H9 (cell line): Measurements from ENCODE around the gene CDH4. TPM values are rescaled to one million over a fixed set of nuclear protein-coding genes. Genes with fewer than 3 reads are reported as not detected.

Source experiments
- DNase-seq: peaks from one replicate; pipeline ENCODE4 v3.0.0-alpha.2; 2017
- H2AFZ ChIP-seq: one replicate; pipeline ENCODE4 v1.6.1; 2013; ENCODE audit warnings: mild to moderate bottlenecking, low read length, control low read depth, moderate library complexity
- H2AK5ac ChIP-seq: 2 replicates; pipeline ENCODE4 v1.6.1; 2013; ENCODE audit warnings: low read length, control low read depth, mixed read lengths; ENCODE audit not compliant: insufficient read length
- H2BK120ac ChIP-seq: one replicate; pipeline ENCODE4 v1.6.1; 2013; ENCODE audit warnings: low read depth, mild to moderate bottlenecking, low read length, control low read depth, inconsistent platforms; ENCODE audit not compliant: poor library complexity, severe bottlenecking
- H2BK12ac ChIP-seq: 2 replicates; pipeline ENCODE4 v1.6.1; 2013; ENCODE audit warnings: low read length, control low read depth, mixed read lengths, low read depth; ENCODE audit not compliant: insufficient read length
- H2BK15ac ChIP-seq: 2 replicates; pipeline ENCODE4 v1.6.1; 2013; ENCODE audit warnings: low read depth, low read length, control low read depth
- H2BK20ac ChIP-seq: one replicate; pipeline ENCODE4 v1.6.1; 2013; ENCODE audit warnings: low read depth, mild to moderate bottlenecking, low read length, control low read depth, inconsistent platforms; ENCODE audit not compliant: poor library complexity, severe bottlenecking
- H2BK5ac ChIP-seq: 2 replicates; pipeline ENCODE4 v1.6.1; 2013; ENCODE audit warnings: low read length, control low read depth, mixed read lengths; ENCODE audit not compliant: insufficient read length
- H3K14ac ChIP-seq: 2 replicates; pipeline ENCODE4 v1.6.1; 2013; ENCODE audit warnings: low read length, control low read depth; ENCODE audit not compliant: insufficient read depth
- H3K18ac ChIP-seq: 2 replicates; pipeline ENCODE4 v1.6.1; 2013; ENCODE audit warnings: low read depth, mild to moderate bottlenecking, mixed read lengths, low read length, control low read depth; ENCODE audit not compliant: insufficient read length
- H3K23ac ChIP-seq: 2 replicates; pipeline ENCODE4 v1.6.1; 2013; ENCODE audit warnings: low read length, control low read depth, mixed read lengths, low read depth; ENCODE audit not compliant: insufficient read length
- H3K23me2 ChIP-seq: 2 replicates; pipeline ENCODE4 v1.6.1; 2013; ENCODE audit warnings: low read depth, mild to moderate bottlenecking, mixed read lengths, low read length, control low read depth; ENCODE audit not compliant: insufficient read length, poor library complexity, severe bottlenecking
- H3K27ac ChIP-seq: 2 replicates; pipeline ENCODE4 v1.5.1; 2013; ENCODE audit warnings: low read length, control low read depth, mixed read lengths, low read depth; ENCODE audit not compliant: insufficient read length
- H3K27me3 ChIP-seq: 2 replicates; pipeline ENCODE4 v1.6.1; 2013; ENCODE audit warnings: low read length, control low read depth, inconsistent platforms; ENCODE audit not compliant: insufficient read depth
- H3K4ac ChIP-seq: 2 replicates; pipeline ENCODE4 v1.6.1; 2013; ENCODE audit warnings: low read depth, mild to moderate bottlenecking, control low read depth, inconsistent platforms, low read length, moderate library complexity
- H3K4me1 ChIP-seq: 2 replicates; pipeline ENCODE4 v1.6.1; 2013; ENCODE audit warnings: low read length, control low read depth, inconsistent platforms; ENCODE audit not compliant: insufficient read depth
- H3K4me2 ChIP-seq: 2 replicates; pipeline ENCODE4 v1.6.1; 2013; ENCODE audit warnings: low read length, control low read depth, mixed read lengths; ENCODE audit not compliant: insufficient read length, insufficient read depth
- H3K56ac ChIP-seq: 2 replicates; pipeline ENCODE4 v1.6.1; 2013; ENCODE audit warnings: low read depth, mild to moderate bottlenecking, mixed read lengths, low read length, control low read depth; ENCODE audit not compliant: insufficient read length
- H3K79me1 ChIP-seq: 2 replicates; pipeline ENCODE4 v1.6.1; 2013; ENCODE audit warnings: low read depth, mild to moderate bottlenecking, moderate library complexity, low read length, control low read depth, inconsistent platforms; ENCODE audit not compliant: insufficient read depth, poor library complexity, severe bottlenecking
- H3K79me2 ChIP-seq: 2 replicates; pipeline ENCODE4 v1.6.1; 2013; ENCODE audit warnings: low read length, control low read depth, inconsistent platforms; ENCODE audit not compliant: insufficient read depth
- H3K9ac ChIP-seq: 2 replicates; pipeline ENCODE4 v1.6.1; 2013; ENCODE audit warnings: low read length, control low read depth, mixed read lengths; ENCODE audit not compliant: insufficient read length; ENCODE audit errors: extremely low read depth
- H3K9me3 ChIP-seq: one replicate; pipeline ENCODE4 v1.6.1; 2013; ENCODE audit warnings: low read depth, low read length, inconsistent platforms; ENCODE audit not compliant: control insufficient read depth
- H3T11ph ChIP-seq: one replicate; pipeline ENCODE4 v1.6.1; 2013; ENCODE audit warnings: mild to moderate bottlenecking, low read length, control low read depth, inconsistent platforms
- H4K20me1 ChIP-seq: one replicate; pipeline ENCODE4 v1.6.1; 2013; ENCODE audit not compliant: control insufficient read depth, insufficient read length, insufficient read depth
- H4K5ac ChIP-seq: 2 replicates; pipeline ENCODE4 v1.6.1; 2013; ENCODE audit warnings: low read depth, mild to moderate bottlenecking, mixed read lengths, low read length, control low read depth; ENCODE audit not compliant: insufficient read length
- H4K8ac ChIP-seq: replicated peaks from 2 replicates; pipeline ENCODE4 v1.6.1; 2013; ENCODE audit warnings: low read length, control low read depth, mixed read lengths, low read depth; ENCODE audit not compliant: insufficient read length
- H4K91ac ChIP-seq: 2 replicates; pipeline ENCODE4 v1.6.1; 2013; ENCODE audit warnings: low read depth, mild to moderate bottlenecking, moderate library complexity, mixed read lengths, low read length, control low read depth; ENCODE audit not compliant: insufficient read length
- H3K27ac Mint-ChIP-seq, 3 experiments: 2 replicates in 2 of 3; 3 replicates in 1 of 3; pipeline ENCODE4 v1.8.0; 2020 to 2021; ENCODE audit warnings: mixed read lengths in 3 of 3, mild to moderate bottlenecking in 1 of 3, moderate library complexity in 1 of 3
- H3K27me3 Mint-ChIP-seq: 2 replicates; pipeline ENCODE4 v1.8.0; 2021; ENCODE audit warnings: low read depth, mild to moderate bottlenecking, moderate library complexity, mixed read lengths
- H3K36me3 Mint-ChIP-seq, 3 experiments: 2 replicates in 2 of 3; 3 replicates in 1 of 3; pipeline ENCODE4 v1.8.0; 2020 to 2021; ENCODE audit warnings: low read depth in 3 of 3, mixed read lengths in 3 of 3; ENCODE audit not compliant: insufficient read depth in 1 of 3
- H3K4me1 Mint-ChIP-seq, 2 experiments: 2 replicates each; pipeline ENCODE4 v1.8.0; 2020; ENCODE audit warnings: mixed read lengths in 2 of 2
- H3K4me3 Mint-ChIP-seq, 2 experiments: 2 replicates in 1 of 2; 3 replicates in 1 of 2; pipeline ENCODE4 v1.8.0; 2020 to 2021; ENCODE audit warnings: mild to moderate bottlenecking in 2 of 2, mixed read lengths in 2 of 2, moderate library complexity in 1 of 2
- H3K9me3 Mint-ChIP-seq, 2 experiments: 2 replicates in 1 of 2; 3 replicates in 1 of 2; pipeline ENCODE4 v1.8.0; 2020; ENCODE audit warnings: mild to moderate bottlenecking in 2 of 2, mixed read lengths in 2 of 2, moderate library complexity in 1 of 2
- WGBS: extraction: QIAGEN DNeasy Blood & Tissue Kit; methylation state at CpG from one replicate; pipeline ENCODE4 v1.1.7; 2013; ENCODE audit warnings: missing lambda C conversion rate, low lambda C conversion rate, mixed read lengths; ENCODE audit not compliant: insufficient read length; ENCODE audit errors: extremely low coverage; 5-methylcytosine and 5-hydroxymethylcytosine counted together
- total RNA-seq: library from RNA; stranded (reverse); gene quantifications from 2 replicates; pipeline ENCODE4 v1.2.1, GENCODE V29; 2021
- TF ChIP-seq, protein P1 (sequence below): fragments of 200-600 bp; sonication (generic); conservative IDR thresholded peaks from 3 replicates; pipeline ENCODE4 v1.8.0; 2021; ENCODE audit warnings: antibody characterized with exemption, mild to moderate bottlenecking

The CDH4 gene
- total RNA-seq, 1 experiment from 2014 or later = 3.0 TPM

DNA sequence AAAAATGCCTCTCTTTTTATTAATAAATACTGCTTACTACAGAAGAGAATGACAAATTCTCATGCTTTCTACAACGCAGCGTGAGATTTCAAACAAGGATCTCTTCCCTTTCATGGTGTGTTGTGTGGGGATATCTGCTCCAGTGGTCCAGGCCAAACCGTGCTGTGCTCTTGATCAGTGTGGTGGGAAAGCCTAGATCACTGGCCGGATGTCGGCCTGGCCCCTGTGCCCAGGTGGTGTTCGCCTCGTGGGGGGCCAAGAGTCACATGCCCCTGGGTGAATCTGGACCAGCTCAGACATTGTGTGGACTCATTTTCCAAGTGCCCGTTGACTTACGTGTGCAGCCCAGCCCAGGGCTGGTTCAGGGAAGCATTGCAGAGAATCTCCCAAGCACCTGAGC is 4.3 kb downstream of the CDH4 start:
- H3K27ac Mint-ChIP-seq = no peak overlapping the region
- no peak overlapping the region for H2BK20ac ChIP-seq
- no CpG with 5 or more reads among the region's 9 CpGs for WGBS
- peaks cover 4% of the 10 kb centered on the region; the same call in 1 of the 2 replicates for H3K4me1 ChIP-seq
- H2BK120ac ChIP-seq = no peak overlapping the region
- no peaks in the 10 kb centered on the region for H3K9me3 ChIP-seq
- peaks cover 2% of the 10 kb centered on the region for H4K20me1 ChIP-seq
- no peaks in the 10 kb centered on the region for H3K79me1 ChIP-seq
- no peak overlapping the region for H3K14ac ChIP-seq
- H2BK15ac ChIP-seq = no peak overlapping the region
- TF ChIP-seq, protein P1, sequence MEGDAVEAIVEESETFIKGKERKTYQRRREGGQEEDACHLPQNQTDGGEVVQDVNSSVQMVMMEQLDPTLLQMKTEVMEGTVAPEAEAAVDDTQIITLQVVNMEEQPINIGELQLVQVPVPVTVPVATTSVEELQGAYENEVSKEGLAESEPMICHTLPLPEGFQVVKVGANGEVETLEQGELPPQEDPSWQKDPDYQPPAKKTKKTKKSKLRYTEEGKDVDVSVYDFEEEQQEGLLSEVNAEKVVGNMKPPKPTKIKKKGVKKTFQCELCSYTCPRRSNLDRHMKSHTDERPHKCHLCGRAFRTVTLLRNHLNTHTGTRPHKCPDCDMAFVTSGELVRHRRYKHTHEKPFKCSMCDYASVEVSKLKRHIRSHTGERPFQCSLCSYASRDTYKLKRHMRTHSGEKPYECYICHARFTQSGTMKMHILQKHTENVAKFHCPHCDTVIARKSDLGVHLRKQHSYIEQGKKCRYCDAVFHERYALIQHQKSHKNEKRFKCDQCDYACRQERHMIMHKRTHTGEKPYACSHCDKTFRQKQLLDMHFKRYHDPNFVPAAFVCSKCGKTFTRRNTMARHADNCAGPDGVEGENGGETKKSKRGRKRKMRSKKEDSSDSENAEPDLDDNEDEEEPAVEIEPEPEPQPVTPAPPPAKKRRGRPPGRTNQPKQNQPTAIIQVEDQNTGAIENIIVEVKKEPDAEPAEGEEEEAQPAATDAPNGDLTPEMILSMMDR = no peak
- H3K23me2 ChIP-seq = peaks cover 16% of the 10 kb centered on the region
- H3K23ac ChIP-seq = no peak overlapping the region
- no peak overlapping the region for H3K4ac ChIP-seq
- H3K27me3 Mint-ChIP-seq = peaks cover 79% of the 10 kb centered on the region
- H3K9ac ChIP-seq = no peak overlapping the region
- H3K4me1 Mint-ChIP-seq = peaks cover 9 to 11% of the 10 kb centered on the region in 2 experiments
- no peak overlapping the region for H3K4me2 ChIP-seq
- H4K91ac ChIP-seq = no peak overlapping the region
- no peak overlapping the region for H2AK5ac ChIP-seq
- no peak for DNase-seq
- no peaks in the 10 kb centered on the region for H3K79me2 ChIP-seq
- H3K56ac ChIP-seq = no peak overlapping the region
- no peak overlapping the region for H3K4me3 Mint-ChIP-seq
- peaks cover 18 to 39% (median 19%) of the 10 kb centered on the region in 3 experiments for H3K36me3 Mint-ChIP-seq
- H3K27ac ChIP-seq = no peak overlapping the region
- no peak overlapping the region for H4K5ac ChIP-seq
- peaks cover 5% of the 10 kb centered on the region; the same call in 1 of the 2 replicates for H3K27me3 ChIP-seq
- no peak overlapping the region for H3K18ac ChIP-seq
- no peak overlapping the region for H4K8ac ChIP-seq
- H2AFZ ChIP-seq = no peak overlapping the region
- no peak overlapping the region for H2BK5ac ChIP-seq
- H2BK12ac ChIP-seq = no peak overlapping the region
- no peak overlapping the region for H3T11ph ChIP-seq
- peaks cover 0 to 1% of the 10 kb centered on the region in 2 experiments; a peak in 1 of 5 replicates for H3K9me3 Mint-ChIP-seq
